GM12872 (cell line): ENCODE data around the gene SHANK2.

Experiments
- TF ChIP-seq, protein P1 (sequence below): IDR thresholded peaks from 3 replicates; pipeline ENCODE4 v1.5.1; 2011; ENCODE audit warnings: low read depth, mild to moderate bottlenecking, low read length, moderate library complexity; ENCODE audit not compliant: insufficient read depth

Gene SHANK2

DNA sequence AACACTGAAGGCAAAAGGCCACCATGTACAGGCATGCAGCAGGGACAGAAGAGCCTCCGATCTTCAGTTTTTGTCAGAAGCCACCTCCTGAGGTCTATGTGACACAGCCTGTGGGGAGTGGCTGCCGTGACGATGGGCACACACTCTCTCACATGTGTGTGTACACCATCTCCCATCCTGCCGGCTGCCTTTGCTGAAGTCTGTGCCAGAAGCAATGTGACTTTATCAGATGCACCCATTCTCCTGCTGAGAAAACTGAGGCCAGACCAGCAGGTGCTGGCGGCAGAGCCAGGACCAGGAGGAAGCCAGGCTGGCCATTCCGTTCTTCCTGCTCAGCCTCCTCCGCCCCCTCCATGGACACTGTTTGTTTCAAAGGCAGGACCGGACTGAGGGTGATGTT lies 16.7 kb downstream of the SHANK2 start:
- TF ChIP-seq, protein P1, sequence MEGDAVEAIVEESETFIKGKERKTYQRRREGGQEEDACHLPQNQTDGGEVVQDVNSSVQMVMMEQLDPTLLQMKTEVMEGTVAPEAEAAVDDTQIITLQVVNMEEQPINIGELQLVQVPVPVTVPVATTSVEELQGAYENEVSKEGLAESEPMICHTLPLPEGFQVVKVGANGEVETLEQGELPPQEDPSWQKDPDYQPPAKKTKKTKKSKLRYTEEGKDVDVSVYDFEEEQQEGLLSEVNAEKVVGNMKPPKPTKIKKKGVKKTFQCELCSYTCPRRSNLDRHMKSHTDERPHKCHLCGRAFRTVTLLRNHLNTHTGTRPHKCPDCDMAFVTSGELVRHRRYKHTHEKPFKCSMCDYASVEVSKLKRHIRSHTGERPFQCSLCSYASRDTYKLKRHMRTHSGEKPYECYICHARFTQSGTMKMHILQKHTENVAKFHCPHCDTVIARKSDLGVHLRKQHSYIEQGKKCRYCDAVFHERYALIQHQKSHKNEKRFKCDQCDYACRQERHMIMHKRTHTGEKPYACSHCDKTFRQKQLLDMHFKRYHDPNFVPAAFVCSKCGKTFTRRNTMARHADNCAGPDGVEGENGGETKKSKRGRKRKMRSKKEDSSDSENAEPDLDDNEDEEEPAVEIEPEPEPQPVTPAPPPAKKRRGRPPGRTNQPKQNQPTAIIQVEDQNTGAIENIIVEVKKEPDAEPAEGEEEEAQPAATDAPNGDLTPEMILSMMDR: no peak

DNA sequence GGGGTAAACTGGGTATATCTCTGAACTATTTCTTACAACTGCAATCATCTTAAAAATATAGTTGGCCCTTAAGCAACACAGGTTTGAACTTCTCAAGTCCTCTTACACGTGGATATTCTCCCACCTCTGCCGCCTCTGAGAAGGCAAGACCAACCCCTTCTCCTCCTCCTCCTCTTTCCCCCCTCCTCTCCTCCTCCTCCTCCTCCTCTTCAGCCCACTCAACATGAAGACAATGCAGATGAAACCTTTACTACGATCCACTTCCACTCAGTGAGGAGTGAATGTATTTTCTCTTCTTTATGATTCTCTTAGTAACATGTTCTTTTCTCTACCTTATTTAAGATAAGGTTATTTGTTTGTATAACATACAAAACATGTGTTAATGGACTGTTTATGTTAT lies 20.0 kb downstream of the SHANK2 start:
- TF ChIP-seq, protein P1: no peak

DNA sequence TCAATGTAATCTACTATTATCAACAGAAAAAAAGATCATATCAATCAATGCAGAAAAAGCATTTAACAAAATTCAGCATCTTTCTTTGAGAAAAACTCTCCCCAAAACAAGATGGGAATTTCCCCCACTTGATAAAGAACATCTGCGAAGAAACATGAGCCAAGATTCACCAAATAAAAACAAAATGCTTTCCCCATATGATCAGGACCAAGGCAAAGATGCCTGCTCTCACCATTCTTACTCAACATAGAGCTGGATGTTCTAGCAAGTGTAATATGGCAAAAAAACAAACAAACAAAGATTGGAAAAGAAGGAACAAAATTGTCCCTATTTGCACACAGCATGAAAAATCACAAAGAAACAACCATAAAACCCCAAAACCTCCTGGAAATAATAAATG lies 23.4 kb downstream of the SHANK2 start:
- TF ChIP-seq, protein P1: no peak

DNA sequence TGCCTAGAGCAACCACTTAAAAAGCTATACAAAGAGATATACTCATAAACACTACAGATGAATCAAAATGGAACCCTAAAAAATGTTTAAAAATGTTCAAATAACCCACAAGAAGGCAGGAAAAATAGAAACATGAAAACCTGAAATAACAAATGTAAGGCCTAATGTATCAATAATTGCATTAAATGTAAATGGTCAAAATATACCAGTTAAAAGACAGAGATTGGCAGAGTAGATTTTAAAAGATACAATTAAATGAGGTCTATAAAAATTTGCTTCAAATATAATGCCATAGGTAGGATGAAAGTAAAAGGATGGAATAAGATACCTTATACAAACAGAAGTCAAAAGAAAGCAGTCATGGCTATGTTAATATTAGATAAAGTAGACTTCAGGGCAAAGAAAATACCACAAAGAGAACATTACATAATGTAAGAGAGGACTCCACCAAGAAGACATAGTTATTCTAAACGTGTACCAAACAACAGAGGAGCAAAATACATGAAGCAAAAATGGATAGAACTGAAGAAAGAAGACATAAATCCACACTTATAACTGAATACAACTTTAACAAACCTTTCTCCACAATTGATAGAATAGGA lies 25.2 kb downstream of the SHANK2 start:
- TF ChIP-seq, protein P1: no peak

DNA sequence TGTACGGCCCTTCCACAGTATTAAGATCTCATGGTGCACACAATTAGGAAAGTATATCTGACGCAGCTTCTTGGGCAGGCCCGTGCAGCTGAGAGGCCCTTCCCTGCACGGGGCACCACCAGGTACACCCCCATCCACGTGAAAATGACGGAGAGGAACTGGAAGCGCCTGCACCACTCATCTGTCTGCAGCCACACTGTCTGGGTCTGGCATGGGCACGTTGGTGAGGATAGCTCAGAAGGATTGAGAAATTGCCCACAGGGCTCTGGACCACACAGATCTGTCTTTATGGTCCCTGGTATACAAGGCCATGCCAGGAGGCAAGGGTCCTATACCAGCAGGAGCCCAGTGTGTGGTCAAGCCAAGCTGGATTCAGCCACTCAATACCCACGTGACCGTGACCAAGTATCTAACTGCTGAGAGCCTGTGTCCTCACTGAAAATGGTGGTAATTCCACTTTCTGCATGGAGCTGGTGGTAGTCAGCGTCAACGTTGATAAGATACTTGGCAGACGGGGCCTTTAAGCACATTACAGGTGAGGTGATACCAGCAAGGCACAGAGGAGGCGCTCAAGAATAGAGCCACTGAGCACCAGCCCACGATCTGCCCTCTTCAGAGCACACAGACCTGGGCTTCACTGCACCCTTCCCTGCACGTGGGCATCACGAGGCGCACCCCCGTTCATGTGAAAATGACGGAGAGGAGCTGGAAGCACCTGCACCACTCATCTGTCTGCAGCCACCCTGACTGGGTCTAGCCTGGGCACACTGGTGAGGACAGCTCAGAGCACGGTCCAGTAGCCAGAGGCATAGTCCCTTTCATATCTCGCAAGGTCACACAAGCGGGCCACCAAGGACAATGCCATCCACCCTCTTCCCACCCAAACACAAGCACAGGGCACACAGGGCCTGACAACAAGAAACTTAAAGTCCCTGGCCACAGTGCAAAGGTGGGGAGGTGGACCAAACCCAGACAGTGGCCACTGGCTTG lies 28.4 kb downstream of the SHANK2 start:
- TF ChIP-seq, protein P1: no peak

DNA sequence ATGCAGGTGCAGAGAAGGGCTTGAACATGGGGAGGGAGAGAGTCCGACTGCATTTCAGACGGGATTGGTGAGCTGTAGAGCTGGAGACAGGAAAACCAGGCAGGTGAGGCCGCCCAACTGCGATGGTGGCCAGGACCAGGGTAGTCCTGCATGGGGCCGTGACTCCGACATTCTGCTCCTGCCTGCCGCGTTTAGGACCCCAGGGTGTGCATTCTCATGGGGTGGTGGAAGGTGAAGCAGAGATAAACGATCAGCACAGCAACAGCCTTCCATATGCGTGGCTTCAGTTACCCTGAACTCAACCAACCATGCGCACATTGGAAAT lies 29.3 kb downstream of the SHANK2 start:
- TF ChIP-seq, protein P1: no peak

DNA sequence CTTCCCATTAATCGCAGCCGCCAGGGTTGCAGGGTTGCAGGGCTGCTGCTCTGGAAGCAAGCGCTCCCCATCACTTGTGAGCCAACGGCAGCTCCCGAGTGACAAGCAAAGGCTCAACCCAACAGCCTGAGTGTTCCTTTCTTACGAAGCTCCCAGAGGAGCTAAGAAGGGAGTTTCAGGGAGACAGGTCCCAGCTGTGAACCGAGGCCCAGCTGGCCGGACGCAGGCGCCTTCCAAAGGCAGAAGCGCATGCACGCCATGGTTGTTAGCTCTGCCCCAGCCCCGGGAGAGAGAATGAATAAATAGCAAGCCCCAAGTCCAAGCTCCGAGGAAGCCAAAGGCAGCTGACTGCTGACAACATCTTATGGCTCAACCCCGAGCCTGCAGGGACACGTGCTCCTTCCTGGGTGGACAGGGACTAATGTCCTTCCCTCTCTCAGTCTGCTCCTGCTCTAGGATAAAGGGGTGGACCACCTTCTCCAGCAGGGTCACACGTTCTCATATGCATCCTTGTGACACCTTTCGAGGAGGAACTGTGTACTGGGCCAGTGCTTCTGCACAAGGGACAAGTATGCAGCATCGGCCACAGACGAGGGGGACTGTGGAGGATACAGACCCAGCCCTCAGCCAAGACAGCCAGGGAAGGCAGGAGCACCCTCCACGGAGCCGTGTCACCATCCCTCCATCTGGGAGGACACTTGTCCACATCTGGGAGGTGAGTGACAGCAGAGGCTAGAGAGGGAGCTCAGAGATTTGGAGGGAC lies 29.9 kb downstream of the SHANK2 start:
- TF ChIP-seq, protein P1: no peak
